PC-9 (cell line): ENCODE data around the gene KIAA0513.

Source experiments
- CTCF ChIP-seq: fragments of 200-600 bp; sonication (generic); conservative IDR thresholded peaks from 2 replicates; pipeline ENCODE4 v1.6.1; 2017; ENCODE audit warnings: mixed run types, antibody characterized with exemption, mild to moderate bottlenecking, moderate library complexity
- EZH2 ChIP-seq: fragments of 200-600 bp; sonication (generic); IDR thresholded peaks from 2 replicates; pipeline ENCODE4 v1.8.0; 2017; ENCODE audit warnings: antibody characterized with exemption, low read depth

GRCh38 chr16:85037721-85038120 lies 10.1 kb downstream of the KIAA0513 start:
- no peak for TF ChIP-seq CTCF
- TF ChIP-seq EZH2 = no peak
